GM19025 (cell line): Measurements from ENCODE around the gene SLC25A2.
"Not testable (repeated sequence)": the region's sequence is repeated elsewhere in the genome, so short reads cannot be mapped to it uniquely, and the experiment has no call there.

ENCODE experiments used
- ATAC-seq: cut with Tn5 transposase; IDR thresholded peaks from one replicate; pipeline ENCODE4 v1.9.1; 2021; ENCODE audit warnings: mild to moderate bottlenecking, low read depth, moderate library complexity; ENCODE audit not compliant: unreplicated experiment

Gene SLC25A2

GRCh38 chr5:141319202-141319601 is 15.4 kb upstream of the SLC25A2 start:
- no peak for ATAC-seq

- not testable (repeated sequence) for ATAC-seq
Measured at GRCh38 chr5:141316963-141317362, 13.1 kb upstream of the SLC25A2 start.

- no peak for ATAC-seq
Measured at GRCh38 chr5:141313711-141314110, 9.9 kb upstream of the SLC25A2 start.

- no peak for ATAC-seq
Measured at GRCh38 chr5:141306630-141307029, 2.8 kb upstream of the SLC25A2 start.

DNA sequence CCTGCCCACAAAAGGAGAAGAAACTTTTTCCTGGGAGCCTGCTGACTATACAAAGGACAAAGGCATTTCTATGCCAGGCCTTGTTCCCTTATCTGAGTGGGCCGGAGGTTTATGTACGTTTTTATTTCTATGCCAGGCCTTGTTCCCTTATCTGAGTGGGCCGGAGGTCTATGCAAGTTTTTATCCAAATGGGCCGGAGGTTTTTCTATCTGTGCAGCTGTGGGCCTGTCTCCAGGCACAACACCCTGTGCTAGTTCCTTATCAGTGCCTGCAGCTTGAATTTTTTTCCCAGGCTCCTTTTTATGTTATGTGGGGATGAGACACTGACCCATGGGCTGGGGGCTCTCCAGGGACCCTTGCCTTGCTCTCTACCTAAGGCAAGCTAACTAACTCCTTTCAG is 5.5 kb downstream of the SLC25A2 start:
- ATAC-seq, result no peak

DNA sequence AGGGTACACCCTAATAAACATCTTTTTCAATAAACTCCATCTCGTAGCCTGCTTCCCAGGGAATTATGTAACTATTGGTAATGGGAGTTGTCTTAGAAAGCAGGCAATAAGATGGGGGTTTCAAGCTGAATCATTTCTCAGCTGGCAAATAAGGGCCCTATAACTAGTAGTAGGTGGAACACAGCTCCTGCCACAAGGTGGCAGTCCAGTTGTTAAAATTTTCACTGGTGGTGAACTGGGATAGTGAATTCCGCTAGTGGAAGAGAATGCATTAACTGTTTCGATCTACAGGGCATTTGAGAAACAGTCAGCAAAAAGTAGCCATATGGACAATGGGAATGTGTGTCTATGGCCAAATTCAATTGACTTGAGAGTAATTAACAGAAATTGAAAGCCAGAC is 30.9 kb downstream of the SLC25A2 start:
- no peak for ATAC-seq

DNA sequence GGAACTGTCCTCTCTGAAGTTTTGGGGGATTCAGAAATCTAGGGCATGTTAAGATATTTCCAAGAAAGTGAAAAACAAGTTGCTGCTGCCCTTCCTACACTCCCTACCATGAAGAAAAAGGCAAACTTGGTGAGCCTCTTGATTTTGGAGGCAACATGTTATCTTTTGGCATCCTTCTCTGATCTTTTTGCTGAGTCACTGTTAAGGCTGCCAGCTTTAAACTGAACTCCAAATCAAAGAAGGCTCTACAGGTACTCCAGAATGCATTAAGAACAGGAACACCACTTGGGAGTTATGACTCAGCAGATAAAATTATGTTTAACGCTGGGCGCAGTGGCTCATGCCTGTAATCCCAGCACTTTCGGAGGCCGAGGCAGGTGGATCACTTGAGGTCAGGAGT is 34.7 kb downstream of the SLC25A2 start:
- no peak for ATAC-seq

DNA sequence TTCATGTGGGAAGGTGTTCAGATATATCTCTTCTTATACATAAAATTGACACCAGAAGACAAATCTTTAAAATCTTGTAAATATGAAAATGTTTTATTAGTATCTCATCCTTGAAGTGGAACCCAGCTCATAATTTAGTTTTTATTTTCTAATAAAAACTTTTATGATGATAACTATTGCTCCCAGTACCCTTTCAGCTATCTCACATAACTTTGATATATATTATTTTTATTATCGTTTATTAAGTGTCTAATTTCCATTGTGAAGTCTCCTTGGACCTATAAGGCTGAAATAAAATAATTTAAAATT is 42.7 kb downstream of the SLC25A2 start:
- ATAC-seq, result no peak

- ATAC-seq, result no peak
Measured at GRCh38 chr5:141260458-141261237, 43.2 kb downstream of the SLC25A2 start.

GRCh38 chr5:141258948-141259347 is 44.9 kb downstream of the SLC25A2 start:
- no peak for ATAC-seq

DNA sequence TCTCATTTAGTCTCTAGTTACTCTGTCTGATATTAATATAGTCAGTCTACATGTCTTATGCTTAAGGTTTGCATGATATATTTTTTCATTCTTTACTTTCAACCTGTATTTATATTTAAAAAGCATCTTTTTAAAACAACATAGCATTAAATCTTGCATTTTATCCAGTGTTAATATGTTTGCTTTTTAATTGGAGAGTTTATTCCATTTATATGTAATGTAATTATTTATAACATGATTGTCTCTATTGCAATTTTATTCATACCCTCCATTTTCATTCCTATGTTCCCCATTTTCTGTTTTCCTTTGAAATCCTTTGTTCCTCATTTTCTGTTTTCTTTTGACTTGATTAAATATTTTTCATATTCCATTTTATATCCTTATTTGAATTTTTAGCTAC is 45.4 kb downstream of the SLC25A2 start:
- no peak for ATAC-seq
